Subcutaneous adipose tissue (tissue), 4 donors: Measurements from ENCODE around the gene FUCA2. TPM values are rescaled to one million over a fixed set of nuclear protein-coding genes. Genes with fewer than 3 reads are reported as not detected.

ENCODE experiments used
- total RNA-seq, 4 donors: library from RNA; depleted of rRNA; stranded (reverse); fragments of >200 nt; gene quantifications; one replicate each; pipeline ENCODE4 v1.1.0, GENCODE V29; 2016
- TF ChIP-seq, protein P1 (sequence below): fragments of 450-650 bp; IDR thresholded peaks from one replicate; pipeline ENCODE4 v1.5.1; 2016; ENCODE audit warnings: low read depth, mild to moderate bottlenecking, control low read depth, antibody characterized with exemption, moderate library complexity

Gene FUCA2
- 10 to 100 TPM; 30.3 to 46.9 (median 38.7) TPM for total RNA-seq

- TF ChIP-seq, protein P1, sequence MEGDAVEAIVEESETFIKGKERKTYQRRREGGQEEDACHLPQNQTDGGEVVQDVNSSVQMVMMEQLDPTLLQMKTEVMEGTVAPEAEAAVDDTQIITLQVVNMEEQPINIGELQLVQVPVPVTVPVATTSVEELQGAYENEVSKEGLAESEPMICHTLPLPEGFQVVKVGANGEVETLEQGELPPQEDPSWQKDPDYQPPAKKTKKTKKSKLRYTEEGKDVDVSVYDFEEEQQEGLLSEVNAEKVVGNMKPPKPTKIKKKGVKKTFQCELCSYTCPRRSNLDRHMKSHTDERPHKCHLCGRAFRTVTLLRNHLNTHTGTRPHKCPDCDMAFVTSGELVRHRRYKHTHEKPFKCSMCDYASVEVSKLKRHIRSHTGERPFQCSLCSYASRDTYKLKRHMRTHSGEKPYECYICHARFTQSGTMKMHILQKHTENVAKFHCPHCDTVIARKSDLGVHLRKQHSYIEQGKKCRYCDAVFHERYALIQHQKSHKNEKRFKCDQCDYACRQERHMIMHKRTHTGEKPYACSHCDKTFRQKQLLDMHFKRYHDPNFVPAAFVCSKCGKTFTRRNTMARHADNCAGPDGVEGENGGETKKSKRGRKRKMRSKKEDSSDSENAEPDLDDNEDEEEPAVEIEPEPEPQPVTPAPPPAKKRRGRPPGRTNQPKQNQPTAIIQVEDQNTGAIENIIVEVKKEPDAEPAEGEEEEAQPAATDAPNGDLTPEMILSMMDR: no peak
These were observed at the start of gene FUCA2 for GRCh38 chr6:143510991-143511891. FUCA2 (minus strand) TSS chr6:143511720; CDS start chr6:143511634, 86 bp downstream.

DNA sequence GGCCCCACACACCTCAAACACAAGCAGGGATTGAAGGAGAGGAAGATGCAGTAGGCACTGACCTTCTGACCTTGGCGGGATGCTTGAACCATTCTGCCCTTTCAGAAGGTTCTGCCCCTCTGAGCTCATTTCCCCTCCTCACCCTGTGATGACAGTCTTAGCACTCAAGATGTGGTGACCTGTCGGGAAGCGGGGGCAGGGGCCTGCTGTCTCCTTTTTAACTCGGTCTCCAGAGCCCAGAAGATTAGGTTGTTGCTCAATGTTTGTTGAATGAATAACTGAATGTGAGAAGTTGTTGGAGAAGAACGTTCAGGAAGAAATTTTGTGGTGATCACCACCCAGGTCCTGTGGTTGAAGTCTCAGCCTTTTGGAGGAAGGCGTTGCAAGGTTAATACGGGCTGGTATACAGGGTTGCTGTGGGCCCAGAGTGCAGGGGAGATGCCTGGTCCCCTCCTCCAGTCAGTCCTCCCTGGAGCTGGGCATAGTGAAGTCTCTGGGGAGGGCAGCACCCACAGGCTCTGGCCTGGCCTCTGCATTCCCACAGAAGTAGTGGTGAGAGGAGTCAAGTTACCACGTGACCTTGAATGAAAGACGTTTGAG is 49.7 kb upstream of the FUCA2 start:
- TF ChIP-seq, protein P1: no peak

DNA sequence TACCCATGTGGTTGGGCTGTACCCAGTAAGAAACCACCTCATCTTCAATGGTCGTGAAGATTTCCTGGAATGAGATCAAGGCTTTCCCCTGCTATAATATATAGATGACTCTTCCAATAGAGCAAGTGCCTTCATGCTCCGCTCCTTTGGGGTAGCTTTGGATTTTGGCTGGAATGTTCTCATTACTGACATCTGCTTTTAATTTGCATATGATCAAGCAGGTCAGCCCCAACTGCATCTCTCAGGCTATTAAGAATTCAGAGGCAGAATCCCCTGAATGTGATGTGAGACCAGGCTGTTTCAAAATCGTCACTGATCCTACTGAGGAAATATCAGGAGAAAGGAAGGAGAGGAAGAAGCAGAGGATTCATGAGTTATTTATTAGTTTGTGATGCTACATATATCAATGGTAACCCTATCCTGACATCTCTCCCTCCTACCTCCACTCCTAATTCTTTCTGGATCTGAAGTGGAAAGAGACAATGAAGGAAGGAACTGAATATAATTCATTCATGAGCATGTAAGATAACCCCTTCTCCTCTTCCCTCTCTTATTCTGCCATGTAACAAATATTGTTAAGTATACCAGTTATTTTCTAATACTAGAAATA is 47.6 kb upstream of the FUCA2 start:
- TF ChIP-seq, protein P1: no peak

DNA sequence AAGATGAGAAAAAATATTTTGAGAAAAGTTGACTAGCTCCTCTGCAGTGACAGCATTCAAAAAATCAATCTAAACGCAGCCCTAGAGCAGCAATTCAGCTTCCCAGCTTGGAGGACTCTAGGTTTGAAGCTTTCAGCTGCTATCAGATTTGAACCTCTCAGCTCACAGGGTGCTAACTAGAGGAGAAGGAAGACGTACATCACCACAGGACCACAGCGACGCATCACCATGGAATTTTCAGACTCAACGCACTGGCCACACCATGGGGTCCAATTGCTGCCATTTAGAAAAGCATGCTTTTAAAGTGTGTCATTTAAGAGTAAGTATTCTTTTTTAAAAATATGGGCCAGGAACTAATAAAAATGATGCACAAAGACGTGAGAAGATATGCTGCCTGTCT is 45.0 kb upstream of the FUCA2 start:
- TF ChIP-seq, protein P1: no peak

DNA sequence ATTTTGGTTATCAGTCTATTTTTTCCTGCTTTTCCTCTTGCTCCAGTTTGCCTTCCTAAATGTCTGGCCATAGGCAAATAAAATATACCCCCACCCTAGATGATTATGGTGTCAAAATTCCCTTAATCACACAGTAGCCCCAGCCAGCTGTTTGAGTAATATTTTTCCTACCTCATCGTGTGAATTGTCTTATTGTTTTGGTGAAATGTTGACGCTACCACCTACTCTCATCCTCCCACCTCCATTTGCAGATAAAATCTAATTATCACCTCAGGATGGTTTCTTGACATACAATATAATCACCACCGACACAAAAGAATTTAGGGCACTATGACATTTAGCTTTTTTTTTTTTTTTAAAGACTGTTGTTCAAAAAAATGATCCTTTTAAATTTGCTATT is 44.1 kb upstream of the FUCA2 start:
- TF ChIP-seq, protein P1: no peak

DNA sequence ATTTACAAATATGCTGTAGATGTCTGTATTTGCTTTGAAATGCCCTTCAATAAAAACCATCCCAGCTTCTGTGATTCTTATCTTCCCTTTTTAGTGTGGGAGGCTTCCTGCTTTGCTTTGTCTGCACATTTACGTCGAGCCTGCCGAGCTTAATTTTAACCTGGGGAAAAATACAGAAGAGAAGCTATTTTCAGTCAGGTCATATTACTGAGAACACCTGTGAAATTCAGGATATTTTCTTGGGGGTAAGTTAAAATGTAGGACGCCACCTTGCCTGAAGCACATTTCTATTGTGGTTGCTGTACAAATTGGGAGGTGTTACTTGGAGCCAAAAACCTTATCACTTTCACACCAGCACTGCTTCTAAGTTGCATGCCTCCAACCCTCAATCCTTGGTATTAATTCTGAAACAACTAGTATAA is 43.6 kb upstream of the FUCA2 start:
- TF ChIP-seq, protein P1: no peak

DNA sequence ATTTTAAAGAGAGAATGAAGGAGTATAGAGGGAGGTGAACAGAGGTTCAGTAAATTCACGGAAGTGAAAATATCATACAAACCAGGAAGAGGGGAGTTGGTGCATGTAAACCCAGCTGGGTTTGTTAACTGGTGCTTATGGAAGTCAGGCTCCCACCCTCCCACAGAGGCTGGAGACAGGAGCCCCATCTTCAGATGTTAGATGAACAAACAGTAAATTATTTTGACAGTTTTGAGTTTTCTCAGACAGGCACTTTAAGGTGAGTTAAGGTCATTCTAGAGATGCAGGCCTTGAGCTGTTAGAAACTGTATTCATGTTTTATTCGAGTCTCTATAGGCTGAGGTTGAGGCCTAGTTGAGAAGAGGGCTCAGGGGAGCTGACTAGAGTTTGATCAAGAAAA is 41.8 kb upstream of the FUCA2 start:
- TF ChIP-seq, protein P1: no peak
